Neutrophil (primary cell): ENCODE data around the gene SYNE3.

ENCODE experiments used
- H3K27ac ChIP-seq: fragments of 200-600 bp; sonication (generic); 2 replicates; pipeline ENCODE4 v1.5.1; 2016; ENCODE audit warnings: mild to moderate bottlenecking, moderate library complexity
- H3K27me3 ChIP-seq: fragments of 200-600 bp; sonication (generic); 2 replicates; pipeline ENCODE4 v1.6.0; 2016; ENCODE audit warnings: mild to moderate bottlenecking
- H3K36me3 ChIP-seq: fragments of 200-600 bp; sonication (generic); 2 replicates; pipeline ENCODE4 v1.5.1; 2017
- H3K4me1 ChIP-seq, 2 experiments: fragments of 200-600 bp in 1 of 2; sonication (generic) in 1 of 2; 1 replicate in 1 of 2; 2 replicates in 1 of 2; pipeline versions ENCODE4 v1.5.1 to v1.6.1; 2013 to 2016; ENCODE audit warnings: low read depth in 1 of 2, low read length in 1 of 2, mild to moderate bottlenecking in 1 of 2, moderate library complexity in 1 of 2; ENCODE audit not compliant: control insufficient read depth in 1 of 2, insufficient read depth in 1 of 2
- H3K4me3 ChIP-seq, 2 experiments: fragments of 200-600 bp in 1 of 2; sonication (generic) in 1 of 2; 1 replicate in 1 of 2; 2 replicates in 1 of 2; pipeline ENCODE4 v1.5.1; 2013 to 2016; ENCODE audit warnings: low read depth in 1 of 2, low read length in 1 of 2, mild to moderate bottlenecking in 1 of 2, moderate library complexity in 1 of 2
- H3K9me3 ChIP-seq: fragments of 200-600 bp; sonication (generic); 2 replicates; pipeline ENCODE4 v1.5.1; 2016
- CTCF ChIP-seq: fragments of 200-600 bp; sonication (generic); IDR thresholded peaks from 2 replicates; pipeline ENCODE4 v1.5.1; 2016; ENCODE audit warnings: antibody characterized with exemption

The SYNE3 gene

GRCh38 chr14:95487669-95488084 lies 28.8 kb downstream of the SYNE3 start:
- Histone ChIP-seq H3K4me1 (peaks cover 12 to 17% of the 10 kb centered on the region in 2 experiments), H3K36me3 (no peaks in the 10 kb centered on the region), H3K9me3 (no peaks in the 10 kb centered on the region), H3K27ac (no peak overlapping the region), H3K4me3 (no peak overlapping the region), H3K27me3 (no peaks in the 10 kb centered on the region)
- no peak for TF ChIP-seq CTCF

DNA sequence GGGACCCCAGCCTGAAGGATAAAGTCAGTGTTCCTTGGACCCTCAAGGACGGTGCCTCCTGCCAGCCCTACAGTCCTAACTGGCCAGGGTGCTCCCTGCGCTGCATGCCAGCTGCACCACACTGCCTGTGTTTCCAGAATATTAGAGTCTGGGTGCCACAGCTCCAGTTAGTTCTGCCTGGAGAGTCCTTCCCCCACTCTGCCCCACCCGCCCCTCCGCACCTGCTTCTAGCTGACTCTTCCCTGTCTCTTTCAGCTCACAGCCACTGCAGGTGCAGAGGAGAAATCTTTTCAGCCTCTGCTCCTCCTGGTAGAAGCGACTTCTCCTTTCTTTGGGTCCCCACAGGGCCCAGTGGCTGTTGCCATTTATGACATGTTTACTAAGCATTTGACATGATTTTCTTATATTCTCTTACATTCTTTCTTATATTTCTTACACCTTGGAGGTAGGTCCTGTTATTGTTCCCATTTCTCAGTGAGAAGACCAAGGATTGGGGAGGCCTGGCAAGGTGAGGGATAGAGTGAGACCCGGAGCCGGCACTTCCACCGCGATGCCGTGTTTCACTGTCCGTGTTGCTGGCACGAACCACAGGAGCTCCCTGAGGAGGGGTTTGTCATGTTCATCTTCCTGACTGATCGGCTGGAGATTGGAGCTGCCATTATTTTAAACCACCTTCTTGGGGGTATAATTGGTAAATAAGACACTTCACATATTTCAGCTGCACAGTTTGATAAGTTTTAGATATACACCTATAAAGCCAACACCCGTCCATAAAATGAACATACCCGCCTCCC lies 29.4 kb downstream of the SYNE3 start:
- H3K4me3 ChIP-seq, result no peak overlapping the region
- H3K27ac ChIP-seq, result no peak overlapping the region
- H3K36me3 ChIP-seq, result no peaks in the 10 kb centered on the region
- no peaks in the 10 kb centered on the region for H3K27me3 ChIP-seq
- H3K4me1 ChIP-seq, result peaks cover 12 to 17% of the 10 kb centered on the region in 2 experiments
- H3K9me3 ChIP-seq, result no peaks in the 10 kb centered on the region
- TF ChIP-seq CTCF, result no peak

DNA sequence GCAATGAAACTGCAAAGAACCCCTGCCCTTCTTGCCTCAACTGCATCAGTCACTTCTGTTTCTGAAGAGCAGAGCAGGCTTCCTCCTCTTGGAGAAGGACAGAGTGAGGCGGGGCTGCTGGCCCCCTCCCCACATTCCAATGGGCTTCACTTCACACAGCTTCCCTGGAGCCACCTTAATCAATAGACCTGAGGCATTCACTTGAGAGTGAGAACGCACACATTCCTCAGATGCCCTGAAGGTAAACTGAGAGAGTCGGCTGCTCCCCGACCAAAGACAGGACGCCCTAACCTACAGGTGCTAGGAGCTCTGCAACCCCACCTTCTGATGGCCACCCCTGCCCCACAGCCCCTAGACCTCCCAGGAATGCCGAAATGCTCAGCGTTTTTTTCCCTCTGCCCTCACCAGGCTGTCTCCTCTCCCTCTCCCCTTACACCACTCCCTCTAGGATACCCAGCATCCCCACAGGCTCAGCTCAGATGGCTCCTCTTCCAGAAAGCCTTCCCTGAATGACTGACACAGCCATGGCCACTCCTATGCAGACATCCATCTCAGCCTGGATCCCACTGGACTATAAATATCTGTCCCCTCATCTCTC lies 31.1 kb downstream of the SYNE3 start:
- no peak for TF ChIP-seq CTCF
- no peak overlapping the region for H3K27ac ChIP-seq
- peaks cover 10 to 14% of the 10 kb centered on the region in 2 experiments for H3K4me1 ChIP-seq
- H3K36me3 ChIP-seq, result peaks cover 7% of the 10 kb centered on the region
- no peaks in the 10 kb centered on the region for H3K27me3 ChIP-seq
- H3K9me3 ChIP-seq, result no peaks in the 10 kb centered on the region
- H3K4me3 ChIP-seq, result no peak overlapping the region

- Histone ChIP-seq H3K27ac (no peak overlapping the region), H3K4me3 (no peak overlapping the region)
Measured at GRCh38 chr14:95484296-95484695, 32.2 kb downstream of the SYNE3 start.

More at GRCh38 chr14:95484296-95484695, 32.2 kb downstream of the SYNE3 start:
- no peak for TF ChIP-seq CTCF
- Histone ChIP-seq H3K4me1 (peaks cover 3 to 5% of the 10 kb centered on the region in 2 experiments), H3K27me3 (no peaks in the 10 kb centered on the region), H3K9me3 (no peaks in the 10 kb centered on the region), H3K36me3 (peaks cover 11% of the 10 kb centered on the region)
